Activated CD4-positive, alpha-beta T cell treated with anti-CD3 and anti-CD28 coated beads for 36 hours (primary cell): ENCODE results near the gene EPB41L4B. TPM values are rescaled to one million over a fixed set of nuclear protein-coding genes. Genes with fewer than 3 reads are reported as not detected.

ENCODE experiments used
- ATAC-seq: fragments of 200-7000 bp; cut with Tn5 transposase; one replicate; pipeline ENCODE4 v1.10.0; 2021; ENCODE audit warnings: mild to moderate bottlenecking, moderate library complexity
- CTCF ChIA-PET: fragments of 350-600 bp; sonication (Branson Sonifier 250); formaldehyde crosslinking; loops from one replicate; lab custom pipeline; 2021; ENCODE audit warnings: antibody characterized with exemption; lab: Charles Lee
- POLR2A ChIA-PET: fragments of 350-600 bp; sonication (Branson Sonifier 250); formaldehyde crosslinking; loops from one replicate; lab custom pipeline; 2021; ENCODE audit warnings: antibody characterized with exemption, inconsistent platforms; lab: Charles Lee
- DNase-seq: peaks from one replicate; pipeline ENCODE4 v3.0.0-alpha.2; 2020
- H3K27ac Mint-ChIP-seq: one replicate; pipeline ENCODE4 v1.8.0; 2021; ENCODE audit warnings: mixed read lengths
- H3K27me3 Mint-ChIP-seq: one replicate; pipeline ENCODE4 v1.8.0; 2021; ENCODE audit warnings: mixed read lengths
- H3K36me3 Mint-ChIP-seq: one replicate; pipeline ENCODE4 v1.8.0; 2021; ENCODE audit warnings: low read depth, mixed read lengths
- H3K4me1 Mint-ChIP-seq: one replicate; pipeline ENCODE4 v1.8.0; 2021; ENCODE audit warnings: mixed read lengths
- H3K4me3 Mint-ChIP-seq: one replicate; pipeline ENCODE4 v1.8.0; 2021; ENCODE audit warnings: mild to moderate bottlenecking, moderate library complexity, mixed read lengths
- H3K9me3 Mint-ChIP-seq: one replicate; pipeline ENCODE4 v1.8.0; 2021; ENCODE audit warnings: low read depth, mixed read lengths
- intact Hi-C, 2 experiments: fragments of 100-400 bp; cut with DNase I in 1 of 2; cut with micrococcal nuclease in 1 of 2; formaldehyde crosslinking; loops; one replicate each; pipeline versions ENCODE4 v1.14.2 to v1.15.1; 2022 to 2024; cut with DNase I, micrococcal nuclease
- total RNA-seq, 2 experiments: library from RNA; stranded (reverse); gene quantifications; one replicate each; pipeline ENCODE4 v1.2.3, GENCODE V29; 2021

The EPB41L4B gene
- total RNA-seq, 2 experiments from 2014 or later = 0.23 to 0.33 TPM

GRCh38 chr9:109320331-109320741 lies 523 bp downstream of the EPB41L4B start:
- Mint-ChIP-seq H3K27ac (no peak overlapping the region), H3K27me3 (peaks cover 50% of the 10 kb centered on the region), H3K4me1 (peaks cover 13% of the 10 kb centered on the region), H3K36me3 (no peaks in the 10 kb centered on the region), H3K9me3 (no peaks in the 10 kb centered on the region), H3K4me3 (no peak overlapping the region)
- intact Hi-C loops = loop anchor here (2.0 to 10.0 kb wide), 5 partner anchors 76 to 468 kb away; partner anchors contain the start of genes ABITRAM (in 1 of the 2), CTNNAL1 (in 1 of the 2) and ELP1 (in 1 of the 2)
- ATAC-seq = no peak
- ChIA-PET CTCF (no interaction called here), POLR2A (no interaction called here)
- peak; percentile 22 for DNase-seq

GRCh38 chr9:109319626-109320241 lies 1.1 kb downstream of the EPB41L4B start:
- Mint-ChIP-seq H3K4me1 (peaks cover 13% of the 10 kb centered on the region), H3K9me3 (no peaks in the 10 kb centered on the region), H3K36me3 (no peaks in the 10 kb centered on the region), H3K27ac (no peak overlapping the region), H3K4me3 (peak overlapping the region; percentile 46), H3K27me3 (peaks cover 54% of the 10 kb centered on the region)
- ATAC-seq = no peak
- ChIA-PET POLR2A (no interaction called here), CTCF (no interaction called here)
- intact Hi-C loops = loop anchor here (2.0 to 10.0 kb wide), 5 partner anchors 75 to 467 kb away; partner anchors contain the start of genes ABITRAM (in 1 of the 2), CTNNAL1 (in 1 of the 2) and ELP1 (in 1 of the 2)
- peak; percentile 32 for DNase-seq

GRCh38 chr9:109319017-109319625 lies 1.7 kb downstream of the EPB41L4B start:
- peak; percentile 9 for DNase-seq
- Mint-ChIP-seq H3K27ac (no peak overlapping the region), H3K4me3 (peak overlapping the region; percentile 46), H3K36me3 (no peaks in the 10 kb centered on the region), H3K9me3 (no peaks in the 10 kb centered on the region), H3K4me1 (peaks cover 13% of the 10 kb centered on the region), H3K27me3 (peaks cover 54% of the 10 kb centered on the region)
- ChIA-PET POLR2A (no interaction called here), CTCF (interaction anchor here (0.9 to 1.1 kb wide), 2 partner anchors 12 to 390 kb away, joined by 3 to 4 read pairs; no protein-coding TSS in a partner anchor)
- no peak for ATAC-seq
- intact Hi-C loops = no loop called here

- intact Hi-C loops = no loop called here
- Mint-ChIP-seq H3K27ac (no peak overlapping the region), H3K4me3 (no peak overlapping the region), H3K36me3 (no peaks in the 10 kb centered on the region), H3K9me3 (no peaks in the 10 kb centered on the region), H3K4me1 (peaks cover 13% of the 10 kb centered on the region), H3K27me3 (peaks cover 57% of the 10 kb centered on the region)
- ChIA-PET CTCF (interaction anchor here (0.9 to 1.5 kb wide), 3 partner anchors 11 to 389 kb away, joined by 3 to 4 read pairs (median 3); no protein-coding TSS in a partner anchor), POLR2A (interaction anchor here (0.5 kb wide), 1 partner anchor 11 kb away, joined by 3 read pairs; no protein-coding TSS in a partner anchor)
- DNase-seq (no peak), ATAC-seq (no peak)
Observed at GRCh38 chr9:109317979-109318741, 2.7 kb downstream of the EPB41L4B start.

GRCh38 chr9:109317311-109317978 lies 3.4 kb downstream of the EPB41L4B start:
- Mint-ChIP-seq H3K4me1 (peaks cover 13% of the 10 kb centered on the region), H3K4me3 (no peak overlapping the region), H3K36me3 (no peaks in the 10 kb centered on the region), H3K9me3 (no peaks in the 10 kb centered on the region), H3K27me3 (peaks cover 57% of the 10 kb centered on the region), H3K27ac (no peak overlapping the region)
- intact Hi-C loops = no loop called here
- DNase-seq (no peak), ATAC-seq (no peak)
- ChIA-PET POLR2A (no interaction called here), CTCF (interaction anchor here (1.5 kb wide), 2 partner anchors 8 to 152 kb away, joined by 3 read pairs; no protein-coding TSS in a partner anchor)

GRCh38 chr9:109316207-109316640 lies 4.6 kb downstream of the EPB41L4B start:
- CTCF ChIA-PET = interaction anchor here (1.5 kb wide), 1 partner anchor 10 kb away, joined by 3 read pairs; no protein-coding TSS in a partner anchor
- no peaks in the 10 kb centered on the region for H3K9me3 Mint-ChIP-seq
- H3K27me3 Mint-ChIP-seq = peaks cover 50% of the 10 kb centered on the region
- peaks cover 16% of the 10 kb centered on the region for H3K4me1 Mint-ChIP-seq
- H3K27ac Mint-ChIP-seq = no peak overlapping the region
- H3K36me3 Mint-ChIP-seq = no peaks in the 10 kb centered on the region
- DNase-seq (no peak), ATAC-seq (no peak)
- H3K4me3 Mint-ChIP-seq = no peak overlapping the region
- intact Hi-C loops = no loop called here
- POLR2A ChIA-PET = no interaction called here

- Mint-ChIP-seq H3K36me3 (no peaks in the 10 kb centered on the region), H3K4me3 (no peak overlapping the region), H3K27me3 (peaks cover 53% of the 10 kb centered on the region), H3K9me3 (no peaks in the 10 kb centered on the region), H3K27ac (no peak overlapping the region), H3K4me1 (peaks cover 13% of the 10 kb centered on the region)
- POLR2A ChIA-PET = no interaction called here
- intact Hi-C loops = no loop called here
- no peak for ATAC-seq
- DNase-seq = no peak
- CTCF ChIA-PET = no interaction called here
Observed at GRCh38 chr9:109315480-109316206, 5.2 kb downstream of the EPB41L4B start.

- Mint-ChIP-seq H3K27ac (no peak overlapping the region), H3K4me3 (no peak overlapping the region), H3K27me3 (peaks cover 60% of the 10 kb centered on the region), H3K36me3 (no peaks in the 10 kb centered on the region), H3K9me3 (no peaks in the 10 kb centered on the region), H3K4me1 (peaks cover 10% of the 10 kb centered on the region)
- CTCF ChIA-PET = no interaction called here
- DNase-seq (no peak), ATAC-seq (no peak)
- intact Hi-C loops = no loop called here
- POLR2A ChIA-PET = no interaction called here
Observed at GRCh38 chr9:109314011-109314531, 6.8 kb downstream of the EPB41L4B start.

GRCh38 chr9:109313351-109313750 lies 7.5 kb downstream of the EPB41L4B start:
- H3K4me3 Mint-ChIP-seq = no peak overlapping the region
- intact Hi-C loops = no loop called here
- POLR2A ChIA-PET = no interaction called here
- CTCF ChIA-PET = no interaction called here
- DNase-seq = no peak
- H3K27me3 Mint-ChIP-seq = peaks cover 53% of the 10 kb centered on the region
- no peaks in the 10 kb centered on the region for H3K9me3 Mint-ChIP-seq
- H3K36me3 Mint-ChIP-seq = no peaks in the 10 kb centered on the region
- ATAC-seq = no peak
- H3K4me1 Mint-ChIP-seq = peaks cover 6% of the 10 kb centered on the region
- H3K27ac Mint-ChIP-seq = no peak overlapping the region

- POLR2A ChIA-PET = no interaction called here
- H3K27ac Mint-ChIP-seq = no peak overlapping the region
- CTCF ChIA-PET = interaction anchor here (0.5 kb wide), 2 partner anchors 51 to 129 kb away, joined by 3 read pairs; no protein-coding TSS in a partner anchor
- intact Hi-C loops = no loop called here
- H3K9me3 Mint-ChIP-seq = no peaks in the 10 kb centered on the region
- no peaks in the 10 kb centered on the region for H3K36me3 Mint-ChIP-seq
- ATAC-seq (no peak), DNase-seq (no peak)
- H3K27me3 Mint-ChIP-seq = peaks cover 51% of the 10 kb centered on the region
- H3K4me1 Mint-ChIP-seq = peaks cover 6% of the 10 kb centered on the region
- no peak overlapping the region for H3K4me3 Mint-ChIP-seq
Observed at GRCh38 chr9:109312783-109313182, 8.1 kb downstream of the EPB41L4B start.
